MCF 10A (cell line): ENCODE measurements around the gene SGCE. TPM values are rescaled to one million over a fixed set of nuclear protein-coding genes. Genes with fewer than 3 reads are reported as not detected.

Experiments
- BruUV-seq: library from RNA; stranded (reverse); fragments of 400-500 nt; replicated peaks from 2 replicates; lab custom pipeline; 2021; lab: Mats Ljungman, UMichigan
- CTCF ChIA-PET: fragments of 300-600 bp; sonication (Branson Sonifier 250); formaldehyde crosslinking; extraction: SDS; loops from one replicate; lab custom pipeline; 2021; ENCODE audit warnings: antibody characterized with exemption, inconsistent platforms; lab: Yijun Ruan, JAX
- POLR2A ChIA-PET: fragments of 300-600, 350-650 bp; sonication (Branson Sonifier 250); formaldehyde crosslinking; extraction: SDS; loops from one replicate; lab custom pipeline; 2020; ENCODE audit warnings: antibody characterized with exemption, inconsistent platforms; lab: Yijun Ruan, JAX
- DNase-seq: peaks from one replicate; pipeline ENCODE4 v3.0.0-alpha.2; 2018; ENCODE audit not compliant: unreplicated experiment
- H3K27ac Mint-ChIP-seq: one replicate; pipeline ENCODE4 v1.8.0; 2022; ENCODE audit warnings: mild to moderate bottlenecking, low read depth, mixed read lengths; ENCODE audit not compliant: unreplicated experiment
- H3K27me3 Mint-ChIP-seq: one replicate; pipeline ENCODE4 v1.8.0; 2022; ENCODE audit warnings: mixed read lengths; ENCODE audit not compliant: insufficient read depth, unreplicated experiment
- H3K36me3 Mint-ChIP-seq: one replicate; pipeline ENCODE4 v1.8.0; 2022; ENCODE audit warnings: mild to moderate bottlenecking, moderate library complexity, mixed read lengths; ENCODE audit not compliant: insufficient read depth, unreplicated experiment
- H3K4me1 Mint-ChIP-seq: one replicate; pipeline ENCODE4 v1.8.0; 2022; ENCODE audit warnings: mixed read lengths; ENCODE audit not compliant: insufficient read depth, unreplicated experiment
- H3K4me3 Mint-ChIP-seq: one replicate; pipeline ENCODE4 v1.8.0; 2022; ENCODE audit warnings: mild to moderate bottlenecking, moderate library complexity, mixed read lengths; ENCODE audit not compliant: unreplicated experiment
- H3K9me3 Mint-ChIP-seq: one replicate; pipeline ENCODE4 v1.8.0; 2022; ENCODE audit warnings: mixed read lengths; ENCODE audit not compliant: unreplicated experiment
- CTCF ChIP-seq: fragments of 200-600 bp; IDR thresholded peaks from one replicate; pipeline ENCODE4 v1.8.0; 2022; ENCODE audit warnings: antibody characterized with exemption, mild to moderate bottlenecking; ENCODE audit not compliant: unreplicated experiment
- intact Hi-C: fragments of 100-400 bp; cut with micrococcal nuclease; formaldehyde crosslinking; loops from 2 replicates; pipeline ENCODE4 v1.14.1; 2022
- total RNA-seq: library from RNA; stranded (reverse); gene quantifications from 2 replicates; pipeline ENCODE4 v1.2.3, GENCODE V29; 2022

The SGCE gene
- total RNA-seq, 1 experiment from 2014 or later, result 39.4 TPM

GRCh38 chr7:94595717-94596116 lies 60.2 kb downstream of the SGCE start:
- no TSS peak for BruUV-seq
- Mint-ChIP-seq H3K27ac (no peak overlapping the region), H3K4me3 (no peak overlapping the region), H3K9me3 (no peaks in the 10 kb centered on the region), H3K36me3 (peaks cover 14% of the 10 kb centered on the region), H3K4me1 (no peaks in the 10 kb centered on the region), H3K27me3 (no peaks in the 10 kb centered on the region)
- no peak for DNase-seq
- CTCF ChIA-PET, result interaction anchor here (0.6 kb wide), 1 partner anchor 159 kb away, joined by 5 read pairs; no protein-coding TSS in a partner anchor
- intact Hi-C loops, result no loop called here
- TF ChIP-seq CTCF, result no peak
- POLR2A ChIA-PET, result no interaction called here

GRCh38 chr7:94594882-94595281 lies 61.1 kb downstream of the SGCE start:
- no peak overlapping the region for H3K27ac Mint-ChIP-seq
- H3K27me3 Mint-ChIP-seq, result no peaks in the 10 kb centered on the region
- H3K36me3 Mint-ChIP-seq, result peaks cover 14% of the 10 kb centered on the region
- intact Hi-C loops, result no loop called here
- POLR2A ChIA-PET, result no interaction called here
- CTCF ChIA-PET, result interaction anchor here (0.6 kb wide), 1 partner anchor 305 kb away, joined by 4 read pairs; no protein-coding TSS in a partner anchor
- TF ChIP-seq CTCF, result no peak
- DNase-seq, result no peak
- no TSS peak for BruUV-seq
- H3K4me3 Mint-ChIP-seq, result no peak overlapping the region
- H3K9me3 Mint-ChIP-seq, result no peaks in the 10 kb centered on the region
- no peaks in the 10 kb centered on the region for H3K4me1 Mint-ChIP-seq

- Mint-ChIP-seq H3K27me3 (no peaks in the 10 kb centered on the region), H3K4me1 (no peaks in the 10 kb centered on the region), H3K36me3 (peaks cover 7% of the 10 kb centered on the region), H3K27ac (no peak overlapping the region), H3K4me3 (no peak overlapping the region), H3K9me3 (no peaks in the 10 kb centered on the region)
- TF ChIP-seq CTCF, result no peak
- intact Hi-C loops, result no loop called here
- no peak for DNase-seq
- POLR2A ChIA-PET, result no interaction called here
- CTCF ChIA-PET, result no interaction called here
- BruUV-seq, result no TSS peak
These were observed 64.8 kb downstream of the SGCE start for GRCh38 chr7:94591176-94591575.

GRCh38 chr7:94590526-94591162 lies 65.3 kb downstream of the SGCE start:
- no TSS peak for BruUV-seq
- CTCF ChIA-PET, result interaction anchor here (0.7 kb wide), 1 partner anchor 66 kb away, joined by 3 read pairs; no protein-coding TSS in a partner anchor
- DNase-seq, result no peak
- Mint-ChIP-seq H3K4me1 (no peaks in the 10 kb centered on the region), H3K27ac (no peak overlapping the region), H3K9me3 (no peaks in the 10 kb centered on the region), H3K27me3 (no peaks in the 10 kb centered on the region), H3K36me3 (peaks cover 7% of the 10 kb centered on the region), H3K4me3 (no peak overlapping the region)
- POLR2A ChIA-PET, result no interaction called here
- intact Hi-C loops, result no loop called here
- no peak for TF ChIP-seq CTCF
